ENCODE data around the gene ZNF746. TPM values are rescaled to one million over a fixed set of nuclear protein-coding genes. Genes with fewer than 3 reads are reported as not detected.
A peak's percentile ranks its signal among the peaks of the same experiment; 100 is the strongest.

ZNF746 gene
- total and polyA plus RNA-seq, 9 of the 15 experiments (the other 6 are each of a cell fraction or from before 2014, with no cell fraction given), result 1.7 to 31.6 (median 13.3) TPM

GRCh38 chr7:149527414-149527813 lies 29.8 kb upstream of the ZNF746 start:
- Histone ChIP-seq H4K20me1 (replicated peaks; ENCODE audit: control insufficient read depth, insufficient read depth, low read length) (no peaks in the 10 kb centered on the region), H2AFZ (ENCODE audit: low read depth, low read length) (no peak overlapping the region), H3K4me1 (replicated peaks in 1 of 2; ENCODE audit: control insufficient read depth in 2 of 2, insufficient read depth in 2 of 2, low read length in 2 of 2) (no peaks in the 10 kb centered on the region), H3K9ac (ENCODE audit: insufficient read depth in 1 of 2, low read depth in 2 of 2, low read length in 2 of 2) (no peak overlapping the region), H3K36me3 (ENCODE audit: control insufficient read depth, insufficient read depth, low read length) (no peaks in the 10 kb centered on the region), H3K4me2 (ENCODE audit: insufficient read depth, low read length) (no peak overlapping the region), H3K79me2 (ENCODE audit: control insufficient read depth, insufficient read depth, low read length) (no peaks in the 10 kb centered on the region), H3K9me3 (replicated peaks; ENCODE audit: control insufficient read depth, insufficient read depth, low read depth, low read length) (peaks cover 23% of the 10 kb centered on the region), H3K9me1 (ENCODE audit: control insufficient read depth, insufficient read depth, low read length) (no peaks in the 10 kb centered on the region), H3K27me3 (ENCODE audit: control insufficient read depth in 2 of 2, insufficient read depth in 2 of 2, low read length in 2 of 2) (no peaks in the 10 kb centered on the region), H3K27ac (ENCODE audit: extremely low read depth, low read depth, low read length) (no peak overlapping the region), H3K4me3 (no peak overlapping the region)
- FAIRE-seq, result no peak
- in situ Hi-C loops (cut with MboI) (no loop called here), intact Hi-C loops (cut with micrococcal nuclease) (no loop called here)
- peak in 1 of 4 experiments; percentile 32 for DNase-seq (ENCODE audit: extremely low read depth in 1 of 4, low spot score in 3 of 4)
- BruUV-seq (replicated peaks), result no TSS peak
- ChIA-PET POLR2A (interaction anchor here (1.1 kb wide), 1 partner anchor 20 kb away, joined by 3 read pairs; no protein-coding TSS in a partner anchor), CTCF (ENCODE audit: low intra/inter-chr PET ratio) (no interaction called here)
- no peak for ATAC-seq
- WGBS (ENCODE audit: insufficient coverage, low coverage, missing lambda C conversion rate), result 6% methylated on average over 1 of the region's 1 CpG
- TF ChIP-seq ARID1B (IDR thresholded peaks at IDR 0.05) (peak; percentile 35; the same call in 1 of the 2 replicates), SNIP1 (IDR thresholded peaks at IDR 0.05; ENCODE audit: low read depth) (no peak), NCOR1 (IDR thresholded peaks at IDR 0.05) (peak; percentile 28; the same call in 1 of the 2 replicates), NBN (IDR thresholded peaks at IDR 0.05; ENCODE audit: low read depth) (no peak), CBFA2T3 (IDR thresholded peaks at IDR 0.05) (peak; percentile 67), HMGN3 (IDR thresholded peaks at IDR 0.05; ENCODE audit: borderline replicate concordance, extremely low read depth, insufficient read length, low read depth, low read length) (no peak), CBX3 (IDR thresholded peaks at IDR 0.05; ENCODE audit: borderline replicate concordance in 1 of 2, low read length in 2 of 2) (0 out of 3 replicates have a peak, but pooled peaks of 1 of the 2 experiments have one; percentile 28), HLTF (IDR thresholded peaks at IDR 0.05) (no peak), CBFA2T2 (conservative IDR thresholded peaks at IDR 0.05) (0 out of 2 replicates have a peak, but pooled peaks have one; percentile 24), CCNT2 (IDR thresholded peaks at IDR 0.05; ENCODE audit: borderline replicate concordance, extremely low read depth, insufficient read length, low read depth, low read length) (no peak), TCFL5 (CRISPR knock-in tag; conservative IDR thresholded peaks at IDR 0.05) (no peak), SRSF9 (IDR thresholded peaks at IDR 0.05; ENCODE audit: borderline replicate concordance, low read depth, low read length) (no peak), POLR2AphosphoS5 (IDR thresholded peaks at IDR 0.05; ENCODE audit: control insufficient read depth, insufficient read depth, low read depth, low read length) (no peak), ZMIZ1 (IDR thresholded peaks at IDR 0.05; ENCODE audit: low read depth in 2 of 2, low read length in 2 of 2) (no peak), ZNF121 (CRISPR knock-in tag; conservative IDR thresholded peaks at IDR 0.05) (no peak), MCM3 (IDR thresholded peaks at IDR 0.05) (no peak), TAL1 (IDR thresholded peaks at IDR 0.05) (peak; percentile 60), ZNF24 (IDR thresholded peaks at IDR 0.05) (no peak)
- TF ChIP-seq, protein P1, sequence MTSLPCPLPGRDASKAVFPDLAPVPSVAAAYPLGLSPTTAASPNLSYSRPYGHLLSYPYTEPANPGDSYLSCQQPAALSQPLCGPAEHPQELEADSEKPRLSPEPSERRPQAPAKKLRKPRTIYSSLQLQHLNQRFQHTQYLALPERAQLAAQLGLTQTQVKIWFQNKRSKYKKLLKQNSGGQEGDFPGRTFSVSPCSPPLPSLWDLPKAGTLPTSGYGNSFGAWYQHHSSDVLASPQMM (CRISPR knock-in tag; IDR thresholded peaks at IDR 0.05), result no peak
- TF ChIP-seq, protein P2, sequence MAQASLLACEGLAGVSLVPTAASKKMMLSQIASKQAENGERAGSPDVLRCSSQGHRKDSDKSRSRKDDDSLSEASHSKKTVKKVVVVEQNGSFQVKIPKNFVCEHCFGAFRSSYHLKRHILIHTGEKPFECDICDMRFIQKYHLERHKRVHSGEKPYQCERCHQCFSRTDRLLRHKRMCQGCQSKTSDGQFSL (CRISPR knock-in tag; IDR thresholded peaks at IDR 0.05), result no peak
- TF ChIP-seq, protein P2 (tag; IDR thresholded peaks at IDR 0.05), result no peak

Data from K562 (cell line).